Heart left ventricle (tissue), 13 donors: ENCODE results near the gene GFRA4.

ENCODE experiments used
- POLR2A ChIP-seq, 2 donors: fragments of 450-650 bp; IDR thresholded peaks; one replicate each; pipeline ENCODE4 v1.6.1; 2017; ENCODE audit warnings: antibody characterized with exemption in 2 of 2, mild to moderate bottlenecking in 2 of 2, moderate library complexity in 2 of 2
- TF ChIP-seq, protein P1 (sequence below), 12 donors: fragments of 200-600 bp; sonication (generic) in 4 of 12; IDR thresholded peaks; one replicate each; pipeline versions ENCODE4 v1.5.0 to v1.8.0; 2018 to 2022; ENCODE audit warnings: antibody characterized with exemption in 12 of 12, mild to moderate bottlenecking in 5 of 12
- donor health status: ischemic (EF 13 %, LVEDD 7.1; RV severe dilation, severe dysfunction).
- donor health status: DM: no; HTN: yes; CAD: no.
- donor health status: DM: no; HTN: no; CAD: no.
- donor health status: ischemic (EF 25% LVEDD 6.9; RV normal size, moderate dysfunction).
- donor health status: ischemic (EF 25% LVEDD 5.7; RV mildly dilated, moderate dysfunction).
- donor health status: ischemic (EF 35%, LVEDD 5.7; RV mildly dilated, moderate dysfunction).
- donor health status: nonischemic (EF 11% LVEDD 7.7; RV severe dilation, severe dysfunction).
- donor health status: DM: yes; HTN: yes; CAD: no.
- donor health status: PGD.
- donor health status: ischemic (EF 29% LVEDD 5.4; RV normal size, mild dysfunction).
- donor health status: nonischemic (EF 23%, LVEDD 6.1; RV moderate dilation, normal function).

DNA sequence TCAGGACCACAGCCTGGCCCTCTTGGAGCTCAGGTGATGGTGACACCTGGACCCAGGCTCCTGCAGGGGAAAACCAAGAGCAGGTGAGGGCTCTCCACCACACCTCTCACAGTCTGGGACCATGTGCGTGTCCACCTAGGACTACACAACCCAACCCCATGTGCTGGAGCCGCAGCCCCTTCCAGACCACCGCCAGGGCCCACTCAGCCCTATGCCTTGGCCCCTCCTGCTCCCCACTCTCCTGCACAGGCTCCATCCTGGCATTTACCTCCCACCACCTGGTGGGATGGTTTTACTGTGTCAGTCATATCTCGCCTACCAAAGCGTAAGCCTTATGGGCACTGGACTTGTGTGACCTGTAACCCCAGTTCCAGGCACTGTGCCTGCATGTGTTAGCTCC, 31.7 kb upstream of the GFRA4 start:
- TF ChIP-seq, protein P1, sequence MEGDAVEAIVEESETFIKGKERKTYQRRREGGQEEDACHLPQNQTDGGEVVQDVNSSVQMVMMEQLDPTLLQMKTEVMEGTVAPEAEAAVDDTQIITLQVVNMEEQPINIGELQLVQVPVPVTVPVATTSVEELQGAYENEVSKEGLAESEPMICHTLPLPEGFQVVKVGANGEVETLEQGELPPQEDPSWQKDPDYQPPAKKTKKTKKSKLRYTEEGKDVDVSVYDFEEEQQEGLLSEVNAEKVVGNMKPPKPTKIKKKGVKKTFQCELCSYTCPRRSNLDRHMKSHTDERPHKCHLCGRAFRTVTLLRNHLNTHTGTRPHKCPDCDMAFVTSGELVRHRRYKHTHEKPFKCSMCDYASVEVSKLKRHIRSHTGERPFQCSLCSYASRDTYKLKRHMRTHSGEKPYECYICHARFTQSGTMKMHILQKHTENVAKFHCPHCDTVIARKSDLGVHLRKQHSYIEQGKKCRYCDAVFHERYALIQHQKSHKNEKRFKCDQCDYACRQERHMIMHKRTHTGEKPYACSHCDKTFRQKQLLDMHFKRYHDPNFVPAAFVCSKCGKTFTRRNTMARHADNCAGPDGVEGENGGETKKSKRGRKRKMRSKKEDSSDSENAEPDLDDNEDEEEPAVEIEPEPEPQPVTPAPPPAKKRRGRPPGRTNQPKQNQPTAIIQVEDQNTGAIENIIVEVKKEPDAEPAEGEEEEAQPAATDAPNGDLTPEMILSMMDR (IDR thresholded peaks at IDR 0.05) = no peak
- no peak for TF ChIP-seq POLR2A (IDR thresholded peaks at IDR 0.05)
